GM20000 (cell line): Measurements from ENCODE around the gene PAK1.

Source experiments
- DNase-seq: peaks from one replicate; pipeline ENCODE4 v3.0.0; 2012; ENCODE audit warnings: low spot score
- CTCF ChIP-seq: IDR thresholded peaks from 2 replicates; pipeline ENCODE4 v1.5.1; 2012; ENCODE audit warnings: mild to moderate bottlenecking, control low read depth; ENCODE audit errors: extremely low read depth, missing control alignments

Gene PAK1

GRCh38 chr11:77424644-77425043 is 49.2 kb downstream of the PAK1 start:
- no peak for TF ChIP-seq CTCF
- no peak for DNase-seq

GRCh38 chr11:77423624-77424023 is 50.3 kb downstream of the PAK1 start:
- no peak for DNase-seq
- no peak for TF ChIP-seq CTCF

- no peak for DNase-seq
- TF ChIP-seq CTCF: no peak
These were observed 51.2 kb downstream of the PAK1 start for GRCh38 chr11:77422687-77423086.

GRCh38 chr11:77421041-77421723 is 52.7 kb downstream of the PAK1 start:
- no peak for TF ChIP-seq CTCF
- no peak for DNase-seq

GRCh38 chr11:77418971-77419597 is 54.8 kb downstream of the PAK1 start:
- TF ChIP-seq CTCF: no peak
- DNase-seq: no peak

- peak; percentile 43 for DNase-seq
These were observed 55.5 kb downstream of the PAK1 start for GRCh38 chr11:77418155-77418970.

More at GRCh38 chr11:77418155-77418970, 55.5 kb downstream of the PAK1 start:
- TF ChIP-seq CTCF: no peak
